Measurements from ENCODE around the gene TAS2R41. TPM values are rescaled to one million over a fixed set of nuclear protein-coding genes. Genes with fewer than 3 reads are reported as not detected.

The TAS2R41 gene, protein sequence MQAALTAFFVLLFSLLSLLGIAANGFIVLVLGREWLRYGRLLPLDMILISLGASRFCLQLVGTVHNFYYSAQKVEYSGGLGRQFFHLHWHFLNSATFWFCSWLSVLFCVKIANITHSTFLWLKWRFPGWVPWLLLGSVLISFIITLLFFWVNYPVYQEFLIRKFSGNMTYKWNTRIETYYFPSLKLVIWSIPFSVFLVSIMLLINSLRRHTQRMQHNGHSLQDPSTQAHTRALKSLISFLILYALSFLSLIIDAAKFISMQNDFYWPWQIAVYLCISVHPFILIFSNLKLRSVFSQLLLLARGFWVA
- total RNA-seq = 0.17 TPM in 1 of 2 replicates, not detected in the other

DNA sequence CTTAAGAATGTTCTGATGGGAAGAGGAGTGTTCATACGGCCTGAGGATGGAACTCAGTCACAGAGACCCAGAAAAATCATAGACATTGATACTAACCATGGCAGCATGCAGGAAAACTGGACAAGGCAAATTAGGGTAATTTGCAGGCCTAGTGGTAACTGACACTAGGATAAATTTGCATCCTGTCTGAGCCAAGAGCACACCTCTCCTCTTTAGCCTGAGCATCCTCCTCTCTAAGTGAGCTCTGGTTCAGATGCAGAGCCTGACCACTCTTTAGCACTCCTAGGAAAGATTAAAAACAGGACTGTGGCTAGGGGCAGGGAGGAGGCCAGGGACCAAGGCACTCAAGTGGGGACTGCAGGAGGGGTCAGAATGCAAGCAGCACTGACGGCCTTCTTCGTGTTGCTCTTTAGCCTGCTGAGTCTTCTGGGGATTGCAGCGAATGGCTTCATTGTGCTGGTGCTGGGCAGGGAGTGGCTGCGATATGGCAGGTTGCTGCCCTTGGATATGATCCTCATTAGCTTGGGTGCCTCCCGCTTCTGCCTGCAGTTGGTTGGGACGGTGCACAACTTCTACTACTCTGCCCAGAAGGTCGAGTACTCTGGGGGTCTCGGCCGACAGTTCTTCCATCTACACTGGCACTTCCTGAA is at the start of gene TAS2R41:
TSS of gene TAS2R41 (plus strand) at position 373 of the 650 bp plus-strand sequence. CDS start at position 373, 0 bp downstream.

DNA sequence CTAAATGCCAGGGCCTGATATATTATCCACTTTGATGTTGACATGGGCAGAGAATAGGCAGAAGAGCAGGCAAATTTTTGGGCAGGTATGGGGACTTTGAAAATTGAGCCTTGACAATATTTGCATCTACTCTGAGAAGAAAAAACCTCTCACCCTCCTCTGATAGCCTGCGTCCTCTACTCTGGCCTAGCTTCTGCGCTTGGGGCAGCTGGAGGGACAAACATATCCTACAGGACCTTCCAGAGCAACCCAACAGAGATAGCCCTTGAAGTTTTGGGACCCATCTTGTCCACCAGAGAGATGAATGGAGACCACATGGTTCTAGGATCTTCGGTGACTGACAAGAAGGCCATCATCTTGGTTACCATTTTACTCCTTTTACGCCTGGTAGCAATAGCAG is 34.5 kb upstream of the TAS2R41 start, which contains the start of gene TAS2R60:
TSS of gene TAS2R60 (plus strand) at position 301 of the 400 bp plus-strand sequence. CDS start at position 301, 0 bp downstream.

Other genes with a start within 250 kb of the TAS2R41 start
- gene GSTK1, start 214.4 kb upstream of the TAS2R41 start, total RNA-seq = 106 and 155 TPM in 2 replicates
- gene TMEM139, start 192.9 kb upstream of the TAS2R41 start, total RNA-seq = 0.50 TPM in 1 of 2 replicates, not detected in the other
- 12.9 and 14.4 TPM in 2 replicates for gene CASP2, start 189.5 kb upstream of the TAS2R41 start, total RNA-seq
- gene CLCN1, start 161.8 kb upstream of the TAS2R41 start, total RNA-seq = not detected in 2 replicates
- gene FAM131B, start 115.2 kb upstream of the TAS2R41 start, total RNA-seq = 3.9 and 13.2 TPM in 2 replicates
- gene ZYX, start 96.5 kb upstream of the TAS2R41 start, total RNA-seq = 70.0 and 70.3 TPM in 2 replicates
- under 0.01 and 0.15 TPM in 2 replicates for gene EPHA1, start 69.0 kb upstream of the TAS2R41 start, total RNA-seq
- 0.15 TPM in 1 of 2 replicates, not detected in the other for gene TAS2R60, start 34.4 kb upstream of the TAS2R41 start, total RNA-seq
- gene CTAGE15, start 93.9 kb downstream of the TAS2R41 start, total RNA-seq = not detected in 2 replicates
- gene TCAF2, start 143.1 kb downstream of the TAS2R41 start, total RNA-seq = 2.6 and 5.2 TPM in 2 replicates

Data from smooth muscle cell of trachea (primary cell).